Stimulated activated memory B cell treated with anti-CD40 and anti-IgM and Interleukin-4, amounts not matched to agents 10 μg/mL and 1 μg/mL and 100 μg/mL, for 72 hours (primary cell): Measurements from ENCODE around the gene SNX18.

ENCODE experiments used
- ATAC-seq: fragments of 150-1000 bp; cut with Tn5 transposase; 2 replicates; pipeline ENCODE4 v1.10.0; 2021
- H3K27ac Mint-ChIP-seq: one replicate; pipeline ENCODE4 v1.8.0; 2022; ENCODE audit warnings: mild to moderate bottlenecking, mixed read lengths
- H3K27me3 Mint-ChIP-seq: one replicate; pipeline ENCODE4 v1.8.0; 2022; ENCODE audit warnings: mixed read lengths
- H3K36me3 Mint-ChIP-seq: one replicate; pipeline ENCODE4 v1.8.0; 2022; ENCODE audit warnings: mixed read lengths
- H3K4me1 Mint-ChIP-seq: one replicate; pipeline ENCODE4 v1.8.0; 2022; ENCODE audit warnings: mixed read lengths
- H3K4me3 Mint-ChIP-seq: one replicate; pipeline ENCODE4 v1.8.0; 2022; ENCODE audit warnings: mild to moderate bottlenecking, moderate library complexity, mixed read lengths
- H3K9me3 Mint-ChIP-seq: one replicate; pipeline ENCODE4 v1.8.0; 2022; ENCODE audit warnings: mixed read lengths

Gene SNX18

DNA sequence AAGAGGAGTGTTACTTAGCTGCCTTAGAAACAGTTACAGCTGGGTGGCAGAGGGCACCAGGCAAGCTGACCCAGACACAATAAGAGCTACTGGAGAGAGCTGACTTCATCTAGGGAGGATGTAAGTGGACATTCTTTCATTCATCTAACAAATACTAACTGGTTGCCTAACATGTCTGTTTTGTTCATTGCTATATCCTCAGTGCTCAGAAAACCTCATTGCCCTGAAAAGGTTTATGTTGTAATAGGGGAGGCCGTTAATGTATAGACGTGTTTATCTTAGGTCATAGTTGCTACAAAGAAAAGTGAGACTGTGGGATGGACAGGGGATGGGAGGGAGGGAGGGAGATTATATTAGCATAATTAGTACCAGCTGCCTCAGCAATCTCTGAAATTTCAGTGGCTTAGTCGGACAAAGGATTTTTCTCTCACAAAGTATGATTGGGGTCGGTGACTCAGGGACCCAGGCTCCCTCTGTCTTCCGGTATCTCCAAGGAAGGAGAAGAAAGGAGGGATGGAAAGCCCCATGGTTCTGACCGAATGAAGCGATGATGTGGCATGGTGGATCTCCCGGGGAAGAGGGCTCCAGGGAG is 2.6 kb upstream of the SNX18 start:
- H3K27me3 Mint-ChIP-seq, result peaks cover 4% of the 10 kb centered on the region
- H3K36me3 Mint-ChIP-seq, result no peaks in the 10 kb centered on the region
- no peak for ATAC-seq
- peaks cover 22% of the 10 kb centered on the region for H3K4me1 Mint-ChIP-seq
- H3K9me3 Mint-ChIP-seq, result peaks cover 3% of the 10 kb centered on the region
- H3K27ac Mint-ChIP-seq, result no peak overlapping the region
- no peak overlapping the region for H3K4me3 Mint-ChIP-seq

- Mint-ChIP-seq H3K36me3 (no peaks in the 10 kb centered on the region), H3K27me3 (no peaks in the 10 kb centered on the region), H3K4me1 (peaks cover 29% of the 10 kb centered on the region), H3K27ac (no peak overlapping the region), H3K4me3 (no peak overlapping the region), H3K9me3 (peaks cover 3% of the 10 kb centered on the region)
- no peak for ATAC-seq
Measured at GRCh38 chr5:54515634-54516033, 1.9 kb upstream of the SNX18 start.

DNA sequence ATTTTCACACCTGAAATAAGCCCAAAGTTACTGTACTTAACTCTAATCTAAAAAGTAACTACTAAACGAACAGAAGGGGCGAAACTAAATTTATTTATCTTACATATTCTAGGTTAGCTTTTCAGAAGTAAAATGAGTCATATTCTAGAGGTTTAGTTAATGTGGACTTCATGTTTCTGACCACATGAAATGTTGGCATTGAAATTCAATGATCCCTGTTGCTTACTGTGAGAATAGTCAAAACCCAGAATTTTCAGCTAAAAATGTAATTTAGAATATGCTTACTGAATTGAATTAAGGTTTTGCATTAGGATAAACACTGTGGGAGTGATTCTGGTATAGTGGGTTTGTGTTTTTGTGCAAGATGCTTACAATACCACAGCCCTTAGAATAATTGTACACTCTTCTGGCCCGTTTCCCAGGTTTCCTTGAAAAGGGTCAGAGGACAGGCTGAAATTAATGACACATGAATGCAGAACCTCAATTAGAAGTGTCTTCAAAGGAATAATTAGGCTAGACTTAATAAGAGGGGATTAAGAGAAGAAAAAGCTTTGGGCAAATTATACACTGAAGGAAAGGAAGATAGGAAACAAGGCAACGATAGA is 1.4 kb upstream of the SNX18 start:
- no peaks in the 10 kb centered on the region for H3K36me3 Mint-ChIP-seq
- no peak for ATAC-seq
- H3K9me3 Mint-ChIP-seq, result peaks cover 3% of the 10 kb centered on the region
- no peak overlapping the region for H3K4me3 Mint-ChIP-seq
- H3K27me3 Mint-ChIP-seq, result no peaks in the 10 kb centered on the region
- H3K4me1 Mint-ChIP-seq, result peaks cover 34% of the 10 kb centered on the region
- H3K27ac Mint-ChIP-seq, result no peak overlapping the region

DNA sequence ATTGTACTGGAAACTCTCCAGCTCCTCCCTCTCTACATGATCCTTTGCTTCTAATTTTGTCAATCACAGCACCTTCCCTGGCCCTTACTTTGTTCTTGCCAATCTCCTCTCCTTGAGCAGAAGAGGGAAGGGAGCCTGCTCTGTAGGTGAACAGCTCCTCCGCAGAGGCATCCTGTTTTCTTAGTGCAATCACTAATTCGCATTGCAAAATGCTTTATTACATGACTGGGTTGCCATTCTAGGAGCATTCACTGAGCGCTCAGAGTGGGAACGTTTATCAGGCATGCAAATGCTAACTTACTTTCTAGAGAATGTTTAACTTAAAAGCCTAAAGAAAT is 416 bp upstream of the SNX18 start:
- ATAC-seq, result no peak
- Mint-ChIP-seq H3K27me3 (no peaks in the 10 kb centered on the region), H3K4me3 (peak overlapping the region; percentile 86), H3K4me1 (peaks cover 43% of the 10 kb centered on the region), H3K9me3 (peaks cover 3% of the 10 kb centered on the region), H3K36me3 (no peaks in the 10 kb centered on the region), H3K27ac (peak overlapping the region; percentile 35)

GRCh38 chr5:54518146-54518817 is 723 bp downstream of the SNX18 start:
- Mint-ChIP-seq H3K4me1 (peaks cover 43% of the 10 kb centered on the region), H3K36me3 (peaks cover 6% of the 10 kb centered on the region), H3K27me3 (no peaks in the 10 kb centered on the region), H3K4me3 (peak overlapping the region; percentile 86), H3K27ac (peak overlapping the region; percentile 35), H3K9me3 (no peaks in the 10 kb centered on the region)
- ATAC-seq, result peak; percentile 76

- Mint-ChIP-seq H3K4me1 (peaks cover 43% of the 10 kb centered on the region), H3K9me3 (no peaks in the 10 kb centered on the region), H3K4me3 (peak overlapping the region; percentile 86), H3K27me3 (no peaks in the 10 kb centered on the region), H3K27ac (peak overlapping the region; percentile 35), H3K36me3 (peaks cover 8% of the 10 kb centered on the region)
- no peak for ATAC-seq
Measured at GRCh38 chr5:54518818-54519508, 1.4 kb downstream of the SNX18 start.

- Mint-ChIP-seq H3K4me1 (peaks cover 43% of the 10 kb centered on the region), H3K9me3 (no peaks in the 10 kb centered on the region), H3K4me3 (peak overlapping the region; percentile 86), H3K27ac (no peak overlapping the region), H3K36me3 (peaks cover 13% of the 10 kb centered on the region), H3K27me3 (no peaks in the 10 kb centered on the region)
- ATAC-seq, result no peak
Measured at GRCh38 chr5:54519509-54519876, 1.9 kb downstream of the SNX18 start.

DNA sequence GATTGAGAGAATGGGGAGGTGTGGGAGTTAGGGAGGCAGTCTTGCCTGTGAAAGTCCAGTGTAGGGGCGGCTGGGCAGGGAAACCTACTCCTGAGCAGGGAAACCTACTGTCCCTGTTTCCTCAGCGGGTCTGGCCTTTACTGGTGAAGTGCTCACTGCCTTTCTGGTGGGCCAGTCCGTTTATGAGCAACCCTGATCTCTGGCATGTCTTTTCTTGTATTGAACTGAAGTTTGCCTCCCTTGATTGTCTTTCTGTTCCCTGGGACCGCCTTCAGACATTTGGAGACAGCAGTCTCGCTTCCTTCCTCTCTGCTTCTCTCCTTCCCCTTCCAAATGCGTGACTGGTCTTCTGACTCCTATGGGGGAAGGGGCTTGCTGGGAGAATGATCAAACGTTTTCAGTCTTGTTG is 2.9 kb downstream of the SNX18 start:
- no peak for ATAC-seq
- H3K4me1 Mint-ChIP-seq, result peaks cover 43% of the 10 kb centered on the region
- H3K27me3 Mint-ChIP-seq, result no peaks in the 10 kb centered on the region
- peak overlapping the region; percentile 86 for H3K4me3 Mint-ChIP-seq
- peak overlapping the region; percentile 58 for H3K27ac Mint-ChIP-seq
- no peaks in the 10 kb centered on the region for H3K9me3 Mint-ChIP-seq
- peaks cover 13% of the 10 kb centered on the region for H3K36me3 Mint-ChIP-seq

DNA sequence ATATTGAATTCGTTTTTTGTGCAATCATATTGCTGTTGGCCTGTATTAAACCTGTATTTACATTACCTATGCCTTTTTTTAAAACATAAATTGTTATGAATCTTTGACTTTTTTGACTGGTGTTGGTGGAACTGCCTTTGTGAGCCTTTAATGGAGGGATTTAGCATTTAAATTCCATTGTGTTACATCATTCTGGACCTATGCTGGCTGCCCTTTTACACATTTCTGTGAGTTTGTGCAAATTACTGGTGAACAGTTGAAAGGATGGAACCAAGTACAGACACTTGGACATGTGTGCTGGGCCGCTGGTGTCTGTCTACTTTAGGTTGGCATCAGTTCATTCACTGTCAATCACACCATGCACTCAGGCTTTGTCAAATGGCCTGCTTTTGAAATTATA is 3.4 kb downstream of the SNX18 start:
- peaks cover 13% of the 10 kb centered on the region for H3K36me3 Mint-ChIP-seq
- no peak for ATAC-seq
- H3K4me3 Mint-ChIP-seq, result peak overlapping the region; percentile 86
- no peaks in the 10 kb centered on the region for H3K9me3 Mint-ChIP-seq
- no peaks in the 10 kb centered on the region for H3K27me3 Mint-ChIP-seq
- peaks cover 43% of the 10 kb centered on the region for H3K4me1 Mint-ChIP-seq
- H3K27ac Mint-ChIP-seq, result peak overlapping the region; percentile 58

DNA sequence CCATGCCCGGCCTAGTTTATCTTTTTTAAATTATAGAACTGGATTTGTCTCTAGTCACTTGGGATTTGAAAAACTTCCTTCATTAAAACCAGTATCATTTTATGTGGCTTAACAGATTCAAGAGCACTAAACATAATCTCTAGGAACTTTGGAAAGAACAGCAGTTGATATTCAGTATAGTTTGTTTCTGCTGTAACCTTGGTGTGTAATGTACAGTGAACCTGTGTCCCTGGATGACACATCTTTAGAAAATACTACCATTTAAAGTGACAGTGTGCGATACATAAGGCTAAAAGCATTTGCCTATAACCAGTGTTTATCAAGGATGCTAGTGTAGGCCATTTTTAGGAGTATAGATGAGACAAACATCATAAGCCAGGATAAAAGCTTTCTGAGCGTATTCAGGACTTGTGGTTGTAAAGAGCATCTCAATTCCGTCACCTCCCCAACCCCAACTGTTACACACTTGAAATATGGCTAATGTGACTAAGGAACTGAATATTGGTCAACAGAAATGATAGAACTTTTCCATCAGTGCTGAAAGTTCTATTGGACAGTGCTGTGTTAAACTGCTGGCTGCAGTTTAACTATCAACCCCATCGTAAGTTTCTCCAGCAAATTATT is 4.4 kb downstream of the SNX18 start:
- Mint-ChIP-seq H3K36me3 (peaks cover 13% of the 10 kb centered on the region), H3K9me3 (no peaks in the 10 kb centered on the region), H3K27ac (no peak overlapping the region), H3K27me3 (no peaks in the 10 kb centered on the region), H3K4me1 (peaks cover 41% of the 10 kb centered on the region), H3K4me3 (peak overlapping the region; percentile 18)
- ATAC-seq, result no peak

DNA sequence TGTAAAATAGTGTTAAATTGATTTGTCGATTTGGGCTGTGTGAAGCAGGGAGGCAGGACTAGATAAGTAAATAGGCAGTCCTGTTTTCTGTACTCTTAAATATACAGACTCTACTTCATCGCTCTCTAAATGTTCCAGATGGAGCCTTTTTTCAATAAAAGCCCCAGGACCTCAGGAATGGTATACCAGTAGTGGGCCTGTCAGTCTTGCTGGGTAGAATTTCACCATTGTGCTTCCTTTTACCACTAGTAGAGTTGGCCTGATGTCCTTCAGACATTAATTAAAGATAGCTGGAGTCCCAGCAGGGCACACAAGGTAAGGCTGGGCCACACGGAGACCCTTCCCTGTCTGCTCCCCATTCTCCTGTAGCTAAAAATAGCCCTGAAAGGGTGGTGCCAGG is 6.0 kb downstream of the SNX18 start:
- H3K27ac Mint-ChIP-seq, result peak overlapping the region; percentile 40
- H3K9me3 Mint-ChIP-seq, result no peaks in the 10 kb centered on the region
- H3K4me3 Mint-ChIP-seq, result no peak overlapping the region
- no peak for ATAC-seq
- peaks cover 13% of the 10 kb centered on the region for H3K36me3 Mint-ChIP-seq
- H3K27me3 Mint-ChIP-seq, result no peaks in the 10 kb centered on the region
- peaks cover 36% of the 10 kb centered on the region for H3K4me1 Mint-ChIP-seq

GRCh38 chr5:54524082-54524481 is 6.5 kb downstream of the SNX18 start:
- Mint-ChIP-seq H3K4me3 (no peak overlapping the region), H3K36me3 (peaks cover 13% of the 10 kb centered on the region), H3K9me3 (no peaks in the 10 kb centered on the region), H3K27ac (peak overlapping the region; percentile 40), H3K27me3 (no peaks in the 10 kb centered on the region), H3K4me1 (peaks cover 30% of the 10 kb centered on the region)
- ATAC-seq, result no peak

DNA sequence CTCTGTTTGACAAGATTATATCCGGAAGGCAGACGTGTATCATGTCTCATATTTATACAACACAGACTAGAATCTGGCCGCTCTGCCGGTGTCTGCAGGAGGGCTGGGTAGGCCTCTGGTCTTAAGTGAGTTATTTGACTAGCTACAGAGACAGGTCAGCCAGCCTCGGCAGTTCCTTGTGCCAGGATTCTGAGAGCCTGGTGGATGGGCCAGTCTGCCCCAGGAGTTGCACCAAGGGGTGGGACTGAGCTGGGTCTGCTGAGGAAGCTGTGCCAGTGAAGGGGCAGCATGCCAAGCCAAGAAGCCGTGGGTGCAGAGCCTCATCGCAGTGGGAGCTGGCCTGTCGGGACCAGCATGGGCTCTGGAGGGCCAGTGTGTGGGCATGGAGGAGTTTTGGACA is 7.1 kb downstream of the SNX18 start:
- H3K36me3 Mint-ChIP-seq, result peaks cover 13% of the 10 kb centered on the region
- no peak for ATAC-seq
- H3K27me3 Mint-ChIP-seq, result no peaks in the 10 kb centered on the region
- H3K4me3 Mint-ChIP-seq, result no peak overlapping the region
- H3K27ac Mint-ChIP-seq, result peak overlapping the region; percentile 40
- H3K9me3 Mint-ChIP-seq, result no peaks in the 10 kb centered on the region
- peaks cover 26% of the 10 kb centered on the region for H3K4me1 Mint-ChIP-seq

DNA sequence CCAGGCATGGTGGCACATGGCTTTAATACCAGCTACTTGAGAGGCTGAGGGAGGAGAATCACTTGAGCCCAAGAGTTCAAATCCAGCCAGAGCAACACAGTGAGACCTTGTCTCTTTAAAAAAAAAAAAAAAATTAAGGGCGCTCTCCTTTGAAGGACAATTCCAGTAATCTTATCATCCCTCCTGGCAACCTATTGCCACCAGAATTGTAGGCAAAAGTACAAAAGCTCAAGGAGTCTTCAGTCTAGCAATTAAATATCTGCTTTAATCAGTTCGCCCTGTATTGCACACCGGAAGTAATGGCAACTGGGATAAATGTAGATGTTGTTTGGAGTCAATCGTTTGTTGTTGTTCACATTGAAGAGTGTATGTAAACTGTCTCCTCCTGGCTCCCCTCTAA is 7.7 kb downstream of the SNX18 start:
- Mint-ChIP-seq H3K4me1 (peaks cover 25% of the 10 kb centered on the region), H3K9me3 (no peaks in the 10 kb centered on the region), H3K27me3 (no peaks in the 10 kb centered on the region), H3K4me3 (no peak overlapping the region), H3K27ac (no peak overlapping the region), H3K36me3 (peaks cover 13% of the 10 kb centered on the region)
- ATAC-seq, result no peak

DNA sequence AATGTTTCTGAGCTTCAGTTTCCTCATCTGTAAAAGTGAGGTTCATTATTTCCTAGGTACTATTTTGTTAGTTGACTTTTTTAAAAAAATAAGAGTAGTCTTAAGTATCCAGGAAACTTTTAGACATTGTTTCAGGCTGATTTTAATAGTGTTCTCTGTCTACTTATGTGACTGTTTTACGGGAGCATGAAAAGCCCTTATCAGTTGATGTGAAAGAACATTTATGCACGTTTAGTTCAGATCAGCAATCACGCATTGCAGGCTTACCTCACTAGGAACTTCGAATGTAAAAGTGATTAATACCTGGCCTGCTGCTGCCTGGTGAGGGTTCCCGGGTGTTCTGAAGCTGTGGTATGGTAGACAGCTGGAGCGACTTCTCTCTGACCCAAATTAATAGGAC is 8.1 kb downstream of the SNX18 start:
- no peaks in the 10 kb centered on the region for H3K27me3 Mint-ChIP-seq
- no peaks in the 10 kb centered on the region for H3K9me3 Mint-ChIP-seq
- no peak for ATAC-seq
- H3K27ac Mint-ChIP-seq, result no peak overlapping the region
- H3K4me1 Mint-ChIP-seq, result peaks cover 22% of the 10 kb centered on the region
- no peak overlapping the region for H3K4me3 Mint-ChIP-seq
- peaks cover 13% of the 10 kb centered on the region for H3K36me3 Mint-ChIP-seq
